HuH-7 (cell line): Measurements from ENCODE around the gene BAHCC1.

Source experiments
- DNase-seq: peaks from one replicate; pipeline ENCODE4 v3.0.0; 2011; ENCODE audit warnings: low spot score

BAHCC1 gene

GRCh38 chr17:81398176-81398831 is 3.0 kb downstream of the BAHCC1 start:
- DNase-seq, result no peak

DNA sequence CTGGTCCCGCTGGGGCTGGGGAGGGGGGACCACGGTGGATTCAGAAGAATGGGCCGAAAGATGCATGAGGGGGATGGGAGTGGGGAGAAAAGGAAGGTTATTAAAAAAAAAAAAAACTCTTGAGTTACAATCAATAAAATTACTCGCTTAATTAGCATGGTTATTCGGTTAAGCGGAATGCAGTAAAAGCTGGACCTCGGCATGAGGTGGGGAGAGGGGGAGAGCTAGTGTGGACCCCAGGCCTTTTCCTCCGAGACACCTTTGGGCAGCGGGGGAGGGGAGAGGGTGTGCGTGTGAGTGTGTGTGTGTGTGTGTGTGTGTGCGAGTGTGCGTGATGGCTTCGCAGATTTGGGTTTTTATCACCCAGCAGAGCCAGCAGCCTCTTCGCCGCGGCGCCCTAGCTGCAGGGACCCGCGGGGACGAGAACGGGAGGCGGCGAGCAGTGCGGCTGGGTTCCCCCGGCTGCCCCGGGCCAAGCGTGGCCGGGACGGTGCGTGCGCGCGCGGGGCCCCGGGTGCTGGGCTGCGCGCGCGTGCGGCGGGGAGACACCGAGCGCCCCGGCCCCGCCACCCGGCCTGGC is 3.7 kb downstream of the BAHCC1 start:
- DNase-seq, result no peak

DNA sequence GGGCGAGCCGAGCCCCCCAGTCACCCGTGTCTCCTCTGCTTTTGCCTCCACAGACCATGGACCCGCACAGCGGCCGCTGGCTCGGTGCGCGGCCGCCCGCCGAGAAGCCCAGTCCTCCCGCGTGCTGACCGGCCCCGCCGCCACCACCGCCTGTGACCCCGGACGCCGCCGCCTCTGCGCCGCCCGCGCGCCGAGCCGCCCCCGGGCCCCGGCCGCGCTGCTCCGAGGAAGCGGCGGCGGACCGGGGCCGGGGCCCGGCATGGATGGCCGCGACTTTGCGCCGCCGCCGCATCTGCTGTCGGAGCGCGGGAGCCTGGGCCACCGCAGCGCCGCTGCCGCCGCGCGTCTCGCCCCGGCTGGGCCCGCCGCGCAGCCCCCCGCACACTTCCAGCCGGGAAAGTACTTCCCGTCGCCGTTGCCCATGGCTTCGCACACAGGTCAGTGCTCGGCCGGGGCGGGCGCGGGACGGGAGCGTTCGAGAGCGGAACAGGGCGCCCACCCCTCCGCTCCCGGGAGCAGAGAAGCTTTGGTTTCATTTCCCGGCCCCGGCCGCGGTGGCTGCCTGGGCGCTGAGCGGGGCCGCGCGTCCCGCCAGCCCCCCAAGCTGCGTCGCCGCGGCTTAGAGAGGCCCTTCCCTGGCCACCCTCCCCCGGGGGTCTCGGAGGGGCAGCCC is 4.4 kb downstream of the BAHCC1 start:
- DNase-seq, result peak; percentile 65

GRCh38 chr17:81400154-81400977 is 5.1 kb downstream of the BAHCC1 start:
- peak; percentile 66 for DNase-seq

DNA sequence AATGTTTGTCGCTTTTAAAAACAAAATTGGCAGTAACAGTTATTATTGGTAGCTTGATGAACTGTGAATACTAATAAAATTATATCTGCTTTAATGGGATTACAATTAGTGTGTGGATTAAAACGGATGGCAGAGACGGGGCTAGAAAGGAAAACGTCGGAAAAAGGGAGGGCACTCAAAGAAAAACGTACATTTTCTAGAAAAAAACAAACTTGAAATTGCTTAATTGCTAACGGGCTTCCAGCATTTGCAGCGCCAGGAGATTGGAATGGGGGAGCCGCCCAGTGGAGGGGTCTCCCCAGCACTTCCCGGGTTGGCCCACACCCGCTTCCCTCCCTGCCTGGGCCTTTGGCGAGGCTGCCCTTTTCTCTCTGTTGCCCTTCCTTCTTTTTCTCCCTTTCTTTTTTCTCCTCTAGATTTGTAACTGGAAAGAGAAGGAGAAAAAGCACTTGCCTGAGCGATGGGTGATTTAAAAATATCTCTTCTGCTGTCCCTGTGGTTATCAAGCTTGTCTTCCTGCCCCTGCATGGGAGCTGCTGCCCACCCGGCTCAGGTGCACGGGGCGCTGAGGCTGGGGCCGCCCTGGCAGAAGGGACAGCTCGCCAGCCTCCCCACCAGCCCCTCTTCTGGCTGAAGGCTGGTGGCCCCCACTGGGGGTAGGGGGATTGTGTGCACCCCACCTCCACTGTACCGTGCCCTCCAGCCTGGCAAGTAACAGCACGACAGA is 5.9 kb downstream of the BAHCC1 start:
- no peak for DNase-seq

DNA sequence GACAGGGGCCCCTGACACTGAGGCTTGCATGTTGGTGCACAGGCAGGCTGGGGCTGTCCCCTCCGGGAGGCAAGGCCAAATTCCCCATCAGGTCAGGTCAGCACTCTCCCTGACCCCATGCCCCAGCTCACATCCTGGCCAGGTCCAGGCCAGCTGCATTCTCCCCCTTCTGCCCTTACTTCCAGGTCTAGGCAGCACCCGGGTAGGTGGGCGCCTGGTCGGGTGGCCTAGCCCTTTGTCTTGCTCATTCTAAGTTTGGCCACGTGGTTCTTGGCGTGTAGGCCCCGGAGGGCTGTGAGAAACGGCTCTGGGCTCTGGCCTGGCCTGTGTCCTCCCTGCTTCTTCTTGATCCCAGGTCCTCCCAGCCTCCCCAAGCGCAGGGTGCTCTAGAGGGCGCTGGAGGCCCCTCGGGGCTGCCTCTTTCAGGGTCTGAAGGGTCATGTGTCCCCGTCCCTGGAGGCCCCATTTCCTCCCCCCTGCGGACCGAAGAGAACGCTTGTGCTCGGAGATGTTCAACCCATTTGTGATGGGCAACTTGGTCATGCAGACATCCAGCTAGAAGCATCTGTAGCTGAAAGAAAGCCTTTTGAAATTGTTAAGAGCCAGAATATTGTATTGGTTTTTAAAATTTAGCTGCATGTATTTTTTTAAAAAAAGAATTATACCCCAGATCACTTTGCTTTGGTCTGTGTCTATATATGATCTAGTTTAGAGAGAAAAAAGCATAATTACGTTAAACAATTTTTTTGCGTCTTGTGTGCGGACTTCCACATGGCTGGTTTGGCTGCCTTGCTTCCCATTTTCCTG is 6.7 kb downstream of the BAHCC1 start:
- peak; percentile 93 for DNase-seq

GRCh38 chr17:81402530-81402941 is 7.3 kb downstream of the BAHCC1 start:
- no peak for DNase-seq

DNA sequence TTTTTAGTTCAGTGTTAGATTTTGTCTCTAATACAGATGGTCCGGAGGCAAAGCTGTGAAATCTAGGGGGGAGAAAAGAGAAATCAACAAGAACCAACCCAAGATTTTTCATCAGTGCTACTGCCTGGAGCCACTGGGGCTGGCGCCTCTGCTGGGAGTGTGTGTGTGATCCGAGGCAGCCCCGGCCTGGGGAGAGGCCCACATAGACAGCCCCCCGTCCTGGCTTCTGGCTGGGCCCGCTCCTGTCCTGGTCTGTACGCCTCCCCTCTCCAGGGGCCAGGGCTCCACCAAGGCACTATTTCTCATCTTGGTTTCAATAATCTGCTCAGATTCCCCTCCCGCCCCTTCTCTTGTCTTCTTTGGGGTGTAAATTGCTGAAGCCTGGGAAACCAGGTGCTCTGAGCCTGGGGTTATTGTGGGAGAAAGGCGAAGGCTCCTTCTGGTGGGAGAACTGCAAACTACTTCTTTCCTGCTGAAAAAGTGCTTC is 7.8 kb downstream of the BAHCC1 start:
- no peak for DNase-seq

DNA sequence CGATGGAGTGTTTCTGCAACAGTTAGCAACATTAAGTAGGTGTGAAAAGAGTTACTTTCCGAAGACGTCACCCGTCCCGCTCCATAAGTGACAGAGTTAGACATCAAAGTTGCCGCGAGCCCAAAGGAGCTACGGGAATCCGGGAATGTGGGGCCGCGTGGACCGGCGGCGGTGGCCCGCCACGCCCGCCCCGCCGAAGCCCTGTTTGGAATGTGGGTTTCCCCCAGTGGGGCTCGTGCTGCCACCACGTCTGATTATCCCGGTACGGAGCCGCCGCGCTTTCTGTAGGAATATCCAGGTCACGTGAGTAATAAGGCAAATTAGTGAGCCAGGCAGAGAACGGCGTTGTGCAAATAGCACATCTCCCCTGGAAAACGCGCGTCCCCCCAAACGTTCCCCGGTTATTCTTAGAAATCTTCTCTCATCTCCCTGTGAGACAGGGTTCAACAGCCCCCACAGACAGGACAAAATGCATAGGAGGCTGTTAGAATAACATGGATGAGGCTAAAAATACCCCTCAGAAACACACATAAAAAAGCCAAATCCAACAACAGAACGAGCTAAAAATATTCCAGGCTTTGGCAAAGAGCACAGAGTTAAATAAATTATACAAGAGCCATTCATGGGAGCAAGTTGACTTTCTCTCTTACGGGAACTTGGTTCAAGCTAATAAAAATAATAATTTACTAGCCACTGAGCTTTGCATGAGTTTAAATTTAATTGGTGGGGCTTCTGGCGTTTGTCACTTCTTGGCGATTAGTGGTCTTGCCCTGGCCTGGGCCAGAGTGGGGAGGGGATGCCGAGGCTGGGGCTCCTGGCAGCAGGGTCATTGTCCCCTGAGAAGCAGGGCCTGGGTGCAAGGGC is 8.6 kb downstream of the BAHCC1 start:
- no peak for DNase-seq

DNA sequence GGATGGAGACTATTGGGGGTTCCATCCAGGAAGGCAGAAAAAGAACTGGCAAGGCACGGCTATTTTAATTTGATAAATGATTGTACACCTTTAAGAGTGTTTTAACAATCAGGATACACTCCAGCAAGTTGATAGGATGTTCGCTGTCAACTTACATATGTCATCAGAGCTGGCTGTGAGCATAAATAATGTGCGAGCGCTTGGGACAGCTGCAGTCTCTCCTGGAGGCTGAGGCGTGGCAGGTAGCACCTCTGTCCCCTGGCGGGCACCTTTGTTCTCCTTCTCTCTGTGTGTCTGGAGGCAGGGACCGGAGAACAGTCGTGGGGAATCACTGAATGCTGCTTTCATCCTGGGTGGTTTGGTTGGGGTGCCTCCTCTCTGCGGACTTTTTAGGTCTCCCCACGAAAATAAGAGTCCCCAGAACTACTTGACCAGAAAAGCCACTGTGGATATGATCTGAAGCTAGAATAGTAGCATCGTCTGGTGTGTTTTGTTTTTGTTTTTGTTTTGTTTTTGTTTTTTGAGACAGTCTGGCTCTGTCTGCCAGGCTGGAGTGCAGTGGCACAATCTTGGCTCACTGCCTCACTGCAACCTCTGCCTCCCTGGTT is 9.4 kb downstream of the BAHCC1 start:
- no peak for DNase-seq

GRCh38 chr17:81405411-81405872 is 10.2 kb downstream of the BAHCC1 start:
- no peak for DNase-seq

- no peak for DNase-seq
Measured at GRCh38 chr17:81406117-81406953, 11.1 kb downstream of the BAHCC1 start.

GRCh38 chr17:81408049-81408448 is 12.8 kb downstream of the BAHCC1 start:
- no peak for DNase-seq

DNA sequence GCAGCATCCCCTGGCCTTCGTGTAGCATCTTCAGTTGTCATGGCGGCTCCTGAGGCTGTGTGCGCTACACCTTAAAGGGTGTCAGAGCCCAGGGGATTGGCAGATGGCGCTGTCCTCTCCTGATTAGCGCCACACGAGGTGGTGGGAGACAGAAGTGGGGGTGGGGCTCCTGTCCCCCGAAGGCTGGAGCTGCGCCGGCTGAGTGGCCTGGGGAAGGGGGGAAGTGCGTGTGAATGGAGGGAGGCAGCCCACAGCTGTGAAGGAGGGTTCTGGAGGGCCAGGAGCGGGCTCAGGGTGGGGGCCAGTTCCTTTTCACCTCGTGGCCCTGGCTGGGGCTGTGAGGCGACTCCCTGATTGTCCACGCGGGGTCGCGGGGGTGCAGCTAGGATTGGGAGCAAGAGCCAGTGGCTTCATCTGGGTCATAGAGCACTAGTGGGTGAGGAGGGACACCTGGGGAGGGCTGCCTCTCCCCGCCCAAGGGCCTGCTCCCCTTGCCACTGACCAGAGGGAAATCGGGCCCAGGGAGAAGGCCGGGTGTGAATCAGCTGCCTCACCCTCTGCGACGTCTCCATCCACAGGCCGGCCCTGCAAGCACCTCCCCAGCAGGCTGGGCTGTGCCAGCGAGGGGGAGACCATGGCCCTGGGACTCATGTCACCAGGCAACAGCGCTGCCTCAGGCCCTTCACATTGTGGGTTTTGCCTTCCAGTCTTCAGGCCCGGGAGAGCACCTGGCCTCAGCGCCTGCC is 14.1 kb downstream of the BAHCC1 start:
- no peak for DNase-seq

GRCh38 chr17:81410852-81411251 is 15.6 kb downstream of the BAHCC1 start:
- DNase-seq, result no peak

DNA sequence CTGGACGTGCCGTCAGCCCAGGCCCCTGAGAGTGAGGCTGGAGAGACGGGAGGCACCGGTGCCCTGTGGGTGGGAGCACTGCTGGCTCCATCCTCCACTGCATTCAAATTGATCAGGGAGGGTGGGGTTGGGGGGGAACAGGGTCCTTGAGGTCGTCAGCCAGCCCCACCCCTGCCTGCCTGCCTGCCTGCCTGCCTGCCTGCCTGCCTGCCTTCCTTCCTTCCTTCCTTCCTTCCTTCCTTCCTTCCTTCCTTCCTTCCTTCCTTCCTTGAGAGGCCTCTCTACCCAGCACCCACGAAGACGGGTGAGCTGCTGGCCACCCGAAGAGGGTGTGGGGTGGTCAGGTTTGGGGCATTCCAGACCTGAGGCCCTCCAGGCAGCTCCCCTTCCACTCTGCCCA is 16.0 kb downstream of the BAHCC1 start:
- no peak for DNase-seq

DNA sequence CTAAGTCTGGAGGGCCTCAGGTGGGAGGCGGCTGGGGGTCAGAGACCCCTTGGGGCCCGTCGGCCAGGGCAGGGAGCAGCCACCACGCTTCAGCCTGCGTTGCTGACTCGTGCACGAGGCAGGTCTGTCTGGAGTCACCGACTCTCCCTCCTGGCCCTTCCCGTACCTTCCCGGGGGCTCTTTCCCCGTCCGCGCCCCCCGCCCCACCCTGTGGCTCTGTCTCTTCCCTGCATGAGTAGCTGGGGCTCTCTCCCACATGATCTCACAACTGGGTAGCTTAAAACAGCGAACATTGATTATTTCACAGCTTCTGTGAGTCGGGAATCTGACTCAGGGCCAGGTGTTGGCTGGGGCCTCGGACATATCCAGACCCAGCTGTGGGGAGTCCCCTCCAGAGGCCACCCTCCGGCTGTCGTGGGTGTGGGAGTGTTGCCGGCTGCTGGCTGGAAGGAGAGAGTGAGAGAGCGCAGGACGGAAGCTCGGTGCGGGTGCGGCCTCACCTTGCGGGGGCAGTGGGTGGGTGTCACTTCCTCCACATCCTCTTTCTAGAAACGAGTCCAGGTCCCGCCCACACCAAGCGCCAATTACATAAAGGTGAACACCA is 17.3 kb downstream of the BAHCC1 start:
- no peak for DNase-seq
